H1 (cell line): Measurements from ENCODE around the gene CANT1. TPM values are rescaled to one million over a fixed set of nuclear protein-coding genes. Genes with fewer than 3 reads are reported as not detected.

Source experiments
- CTCF ChIA-PET: fragments of 300-600 bp; sonication (Branson Sonifier 250); formaldehyde crosslinking; loops from one replicate; lab custom pipeline; 2021; ENCODE audit not compliant: partially characterized antibody; lab: Charles Lee
- POLR2A ChIA-PET: fragments of 300-600 bp; sonication (Branson Sonifier 250); formaldehyde crosslinking; loops from one replicate; lab custom pipeline; 2021; ENCODE audit warnings: inconsistent platforms; ENCODE audit not compliant: partially characterized antibody; lab: Charles Lee
- DNase-seq, 2 experiments: peaks; one replicate each; pipeline versions ENCODE4 v3.0.0 to v3.0.0-alpha.2; 2010 to 2022; ENCODE audit warnings: low spot score in 2 of 2, low read depth in 1 of 2, mixed read lengths in 1 of 2
- FAIRE-seq: peaks from 2 replicates; lab custom pipeline; 2011; peaks lifted over from hg19 to GRCh38; lab: Jason Lieb, UNC
- H2AFZ ChIP-seq: 2 replicates; pipeline ENCODE4 v1.8.1; 2012; ENCODE audit warnings: low read length, inconsistent platforms
- H2AK5ac ChIP-seq: 2 replicates; pipeline ENCODE4 v1.6.1; 2013; ENCODE audit warnings: low read depth, low read length
- H2BK120ac ChIP-seq: replicated peaks from 2 replicates; pipeline ENCODE3; 2013; ENCODE audit warnings: low read depth, low read length, inconsistent platforms
- H2BK12ac ChIP-seq: 2 replicates; pipeline ENCODE4 v1.6.1; 2013; ENCODE audit warnings: low read depth, low read length
- H2BK15ac ChIP-seq: 2 replicates; pipeline ENCODE4 v1.6.1; 2013; ENCODE audit warnings: low read length
- H2BK20ac ChIP-seq: 2 replicates; pipeline ENCODE4 v1.6.1; 2013; ENCODE audit warnings: low read length
- H2BK5ac ChIP-seq: 2 replicates; pipeline ENCODE4 v1.6.1; 2013; ENCODE audit warnings: low read depth, low read length
- H3K14ac ChIP-seq: 2 replicates; pipeline ENCODE4 v1.6.1; 2013; ENCODE audit warnings: inconsistent platforms; ENCODE audit not compliant: insufficient read length
- H3K18ac ChIP-seq: 2 replicates; pipeline ENCODE4 v1.6.1; 2013; ENCODE audit warnings: low read length; ENCODE audit errors: extremely low read depth
- H3K23ac ChIP-seq: 2 replicates; pipeline ENCODE4 v1.6.1; 2013; ENCODE audit warnings: inconsistent platforms; ENCODE audit not compliant: insufficient read length
- H3K23me2 ChIP-seq: 2 replicates; pipeline ENCODE4 v1.6.1; 2013; ENCODE audit warnings: low read depth, low read length
- H3K27ac ChIP-seq: 2 replicates; pipeline ENCODE4 v1.6.1; 2011; ENCODE audit warnings: low read depth, low read length, inconsistent platforms
- H3K27me3 ChIP-seq, 4 experiments: replicated peaks in 1 of 4; 1 replicate in 1 of 4; 2 replicates in 3 of 4; pipeline versions ENCODE4 v1.6.1 to v1.8.1; 2011 to 2013; ENCODE audit warnings: low read length in 3 of 4, mild to moderate bottlenecking in 3 of 4, inconsistent platforms in 2 of 4, mixed read lengths in 2 of 4, moderate library complexity in 1 of 4; ENCODE audit not compliant: control insufficient read depth in 3 of 4, insufficient read depth in 3 of 4; ENCODE audit errors: extremely low read depth in 1 of 4
- H3K36me3 ChIP-seq, 4 experiments: 2 replicates each; pipeline versions ENCODE4 v1.6.1 to v1.8.1; 2011 to 2013; ENCODE audit warnings: mild to moderate bottlenecking in 4 of 4, low read length in 3 of 4, moderate library complexity in 2 of 4, control low read depth in 1 of 4, inconsistent platforms in 1 of 4; ENCODE audit not compliant: insufficient read depth in 4 of 4, control insufficient read depth in 2 of 4
- H3K4ac ChIP-seq: replicated peaks from 2 replicates; pipeline ENCODE3; 2013; ENCODE audit warnings: low read length, low read depth, mixed read lengths, inconsistent platforms; ENCODE audit not compliant: insufficient read length
- H3K4me1 ChIP-seq, 4 experiments: replicated peaks in 1 of 4; 1 replicate in 1 of 4; 2 replicates in 3 of 4; pipeline versions ENCODE4 v1.6.1 to v1.8.1; 2011 to 2013; ENCODE audit warnings: low read length in 3 of 4, inconsistent platforms in 2 of 4, mixed read lengths in 1 of 4; ENCODE audit not compliant: insufficient read depth in 4 of 4, control insufficient read depth in 3 of 4
- H3K4me2 ChIP-seq, 2 experiments: 2 replicates each; pipeline versions ENCODE4 v1.6.1 to v1.8.1; 2011 to 2013; ENCODE audit warnings: low read depth in 2 of 2, low read length in 2 of 2, control low read depth in 1 of 2, inconsistent platforms in 1 of 2, mild to moderate bottlenecking in 1 of 2; ENCODE audit not compliant: insufficient read depth in 1 of 2
- H3K4me3 ChIP-seq, 4 experiments: fragments of 200-600, 300-600 bp in 1 of 4; sonication (generic), shearing (Covaris generic), sonication (Bioruptor Twin) in 1 of 4; 2 replicates each; pipeline versions ENCODE4 v1.5.1 to v1.8.1; 2011 to 2016; ENCODE audit warnings: low read length in 4 of 4, low read depth in 3 of 4, control low read depth in 2 of 4, inconsistent platforms in 2 of 4, mild to moderate bottlenecking in 2 of 4, mixed read lengths in 1 of 4, moderate library complexity in 1 of 4; ENCODE audit not compliant: insufficient read depth in 2 of 4; ENCODE audit errors: extremely low read depth in 1 of 4
- H3K56ac ChIP-seq: replicated peaks from 2 replicates; pipeline ENCODE3; 2013; ENCODE audit warnings: low read depth, mild to moderate bottlenecking, mixed read lengths, low read length, inconsistent platforms; ENCODE audit not compliant: insufficient read length
- H3K79me1 ChIP-seq: 2 replicates; pipeline ENCODE4 v1.6.1; 2013; ENCODE audit warnings: low read depth, low read length, control low read depth
- H3K79me2 ChIP-seq, 2 experiments: 2 replicates each; pipeline versions ENCODE4 v1.6.1 to v1.8.1; 2012 to 2013; ENCODE audit warnings: low read length in 2 of 2, mild to moderate bottlenecking in 2 of 2, inconsistent platforms in 1 of 2; ENCODE audit not compliant: insufficient read depth in 2 of 2, control insufficient read depth in 1 of 2
- H3K9ac ChIP-seq, 4 experiments: replicated peaks in 1 of 4; 1 replicate in 1 of 4; 2 replicates in 3 of 4; pipeline versions ENCODE4 v1.6.1 to v1.8.1; 2011 to 2013; ENCODE audit warnings: low read depth in 3 of 4, low read length in 3 of 4, control low read depth in 2 of 4, mild to moderate bottlenecking in 2 of 4, moderate library complexity in 2 of 4, inconsistent platforms in 1 of 4; ENCODE audit errors: extremely low read depth in 1 of 4
- H3K9me3 ChIP-seq, 2 experiments: 2 replicates each; pipeline versions ENCODE4 v1.6.1 to v1.8.1; 2012 to 2013; ENCODE audit warnings: mild to moderate bottlenecking in 2 of 2, moderate library complexity in 2 of 2, control low read depth in 1 of 2, inconsistent platforms in 1 of 2, low read depth in 1 of 2, low read length in 1 of 2, mixed read lengths in 1 of 2; ENCODE audit not compliant: insufficient read depth in 2 of 2
- H4K20me1 ChIP-seq, 2 experiments: replicated peaks in 1 of 2; 2 replicates each; pipeline versions ENCODE3 to v1.8.1; 2011 to 2013; ENCODE audit warnings: inconsistent platforms in 2 of 2, low read length in 2 of 2, mild to moderate bottlenecking in 1 of 2; ENCODE audit not compliant: insufficient read depth in 2 of 2, control insufficient read depth in 1 of 2
- H4K5ac ChIP-seq: 2 replicates; pipeline ENCODE4 v1.6.1; 2013; ENCODE audit warnings: low read length, low read depth, mixed read lengths, inconsistent platforms; ENCODE audit not compliant: insufficient read length
- H4K8ac ChIP-seq: 2 replicates; pipeline ENCODE4 v1.8.0; 2013; ENCODE audit warnings: mild to moderate bottlenecking, moderate library complexity, low read length, inconsistent platforms; ENCODE audit not compliant: insufficient read depth; ENCODE audit errors: extremely low read depth
- H4K91ac ChIP-seq: replicated peaks from 2 replicates; pipeline ENCODE3; 2013; ENCODE audit warnings: low read length, mixed read lengths, inconsistent platforms; ENCODE audit not compliant: insufficient read length
- BACH1 ChIP-seq: IDR thresholded peaks from 2 replicates; pipeline ENCODE4 v1.6.1; 2012; ENCODE audit warnings: low read length, improper control_type of control experiment
- CTCF ChIP-seq, 3 experiments: IDR thresholded peaks; 1 replicate in 2 of 3; 2 replicates in 1 of 3; pipeline versions ENCODE4 v1.5.1 to v1.6.1; 2011; ENCODE audit warnings: low read length in 3 of 3, mild to moderate bottlenecking in 3 of 3, inconsistent platforms in 2 of 3, low read depth in 1 of 3, moderate library complexity in 1 of 3; ENCODE audit not compliant: insufficient read depth in 1 of 3; ENCODE audit errors: control extremely low read depth in 1 of 3
- E2F6 ChIP-seq: IDR thresholded peaks from 2 replicates; pipeline ENCODE4 v1.6.1; 2012; ENCODE audit warnings: inconsistent platforms
- MAX ChIP-seq: IDR thresholded peaks from 2 replicates; pipeline ENCODE4 v1.6.1; 2012; ENCODE audit warnings: inconsistent platforms
- PHF8 ChIP-seq: fragments of 200-600 bp; sonication (generic); conservative IDR thresholded peaks from 2 replicates; pipeline ENCODE4 v1.7.1; 2012; ENCODE audit warnings: low read depth, mild to moderate bottlenecking, inconsistent platforms, low read length, moderate library complexity
- RBBP5 ChIP-seq: IDR thresholded peaks from 2 replicates; pipeline ENCODE4 v1.7.1; 2012; ENCODE audit warnings: low read depth, mild to moderate bottlenecking, inconsistent platforms, low read length, moderate library complexity, borderline replicate concordance
- RXRA ChIP-seq: IDR thresholded peaks from 2 replicates; pipeline ENCODE4 v1.6.1; 2011; ENCODE audit warnings: low read depth, mild to moderate bottlenecking, low read length, moderate library complexity; ENCODE audit not compliant: insufficient read depth
- SRF ChIP-seq: IDR thresholded peaks from 2 replicates; pipeline ENCODE4 v1.6.1; 2011; ENCODE audit warnings: mild to moderate bottlenecking, low read depth, low read length, moderate library complexity
- SUZ12 ChIP-seq: fragments of 200-600 bp; sonication (generic); IDR thresholded peaks from 2 replicates; pipeline ENCODE4 v1.6.1; 2012; ENCODE audit warnings: mild to moderate bottlenecking, inconsistent platforms, low read length, moderate library complexity, mixed read lengths
- TEAD4 ChIP-seq: IDR thresholded peaks from 2 replicates; pipeline ENCODE4 v1.6.1; 2012; ENCODE audit warnings: low read depth, low read length, inconsistent platforms, mixed read lengths
- WGBS, 2 experiments: shearing (Covaris generic) in 1 of 2; methylation state at CpG; one replicate each; pipeline versions ENCODE4 v1.1.6 to v1.1.7; 2013 to 2015; ENCODE audit warnings: low lambda C conversion rate in 2 of 2, mixed read lengths in 2 of 2, inconsistent platforms in 1 of 2, low coverage in 1 of 2, missing lambda C conversion rate in 1 of 2; ENCODE audit not compliant: insufficient replicate concordance in 2 of 2, insufficient coverage in 1 of 2, insufficient read length in 1 of 2; ENCODE audit errors: extremely low coverage in 1 of 2, missing lambda C conversion rate in 1 of 2; 5-methylcytosine and 5-hydroxymethylcytosine counted together
- polyA plus RNA-seq, 7 experiments: library from polyadenylated mRNA; depleted of rRNA in 3 of 7; stranded (reverse) in 5 of 7; unstranded in 2 of 7; fragments of >200 nt in 5 of 7; fragments of 200-250 nt in 2 of 7; gene quantifications; 1 replicate in 5 of 7; 2 replicates in 1 of 7; 4 replicates in 1 of 7; pipeline versions ENCODE4 v1.2.1 to v1.2.3, GENCODE V29; 2011 to 2013; ENCODE audit warnings: missing spikeins in 2 of 7, mixed read lengths in 2 of 7
- total RNA-seq: library from RNA; stranded (reverse); fragmentation: NEBNext Ultra II Directional; extraction: Animal tissue kit (Norgen Biotek cat#: 25700); gene quantifications from 2 replicates; pipeline ENCODE4 v1.2.1, GENCODE V29; 2021

CANT1 gene
- total and polyA plus RNA-seq, 2 of the 8 experiments (the other 6 are each of a cell fraction or from before 2014, with no cell fraction given) = 23.0 to 32.6 TPM

DNA sequence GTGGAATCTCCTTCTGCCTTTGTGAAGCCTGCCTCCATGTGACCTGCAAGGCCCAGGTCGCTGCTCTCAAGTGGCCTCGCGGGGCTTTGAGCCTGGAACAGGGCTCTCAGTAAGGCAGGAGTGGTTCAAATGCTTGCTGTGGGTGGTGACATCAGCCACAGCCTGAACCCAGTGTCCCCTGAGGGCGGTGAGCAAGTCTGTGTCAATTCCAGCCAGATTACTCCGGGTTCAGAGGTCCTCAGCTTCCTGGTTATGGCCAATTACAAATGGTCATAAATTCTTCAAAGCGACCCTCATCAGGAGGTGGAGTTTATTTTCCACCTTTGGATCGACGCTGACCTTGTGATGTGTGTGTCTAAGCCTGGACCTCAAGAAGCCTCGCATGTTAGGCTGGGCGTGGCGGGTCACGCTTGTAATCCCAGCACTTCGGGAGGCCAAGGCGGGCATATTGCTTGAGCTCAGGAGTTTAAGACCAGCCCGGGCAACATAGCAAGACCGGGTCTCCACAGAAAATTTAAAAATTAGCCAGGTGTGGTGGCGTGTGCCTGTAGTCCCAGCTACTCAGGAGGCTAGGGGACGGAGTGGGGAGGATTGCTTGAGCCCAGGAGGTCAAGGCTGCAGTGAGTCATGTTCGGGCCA lies 47.1 kb downstream of the CANT1 start:
- CTCF ChIA-PET = interaction anchor here (1.0 to 3.1 kb wide), 2 partner anchors 9 to 29 kb away, joined by 4 to 20 read pairs; no protein-coding TSS in a partner anchor
- FAIRE-seq = no peak
- H4K5ac ChIP-seq = no peak overlapping the region
- TF ChIP-seq PHF8 (no peak), CTCF (IDR thresholded peaks at IDR 0.05; ENCODE audit: control extremely low read depth in 1 of 3, insufficient read depth in 1 of 3, low read depth in 1 of 3, low read length in 3 of 3) (no peak), RBBP5 (no peak), TEAD4 (no peak), SRF (no peak), E2F6 (no peak), BACH1 (no peak), MAX (no peak), SUZ12 (no peak), RXRA (no peak)

More for the DNA sequence above, 47.1 kb downstream of the CANT1 start:
- no peak overlapping the region for H2BK20ac ChIP-seq
- H2BK5ac ChIP-seq = no peak overlapping the region
- H2BK15ac ChIP-seq = no peak overlapping the region
- POLR2A ChIA-PET = no interaction called here
- H3K79me2 ChIP-seq = no peaks in the 10 kb centered on the region
- no peak overlapping the region for H2BK12ac ChIP-seq
- no peak overlapping the region for H4K8ac ChIP-seq
- no peak overlapping the region for H3K23ac ChIP-seq
- no peaks in the 10 kb centered on the region for H3K4me1 ChIP-seq
- no peak overlapping the region for H2AFZ ChIP-seq
- H3K27me3 ChIP-seq = no peaks in the 10 kb centered on the region
- no peak overlapping the region for H3K4me2 ChIP-seq
- H3K79me1 ChIP-seq = no peaks in the 10 kb centered on the region
- H2BK120ac ChIP-seq = no peak overlapping the region
- 82% methylated on average over 17 of the region's 19 CpGs; no CpG with 5 or more reads in 1 of the 2 experiments for WGBS, 2 experiments
- no peak overlapping the region for H3K14ac ChIP-seq
- H2AK5ac ChIP-seq = no peak overlapping the region
- no peak overlapping the region for H3K4me3 ChIP-seq
- no peak for DNase-seq
- H3K9ac ChIP-seq = no peak overlapping the region
- no peak overlapping the region for H3K56ac ChIP-seq
- H3K18ac ChIP-seq = no peak overlapping the region
- H3K4ac ChIP-seq = no peak overlapping the region
- H4K20me1 ChIP-seq = no peaks in the 10 kb centered on the region
- H3K27ac ChIP-seq = no peak overlapping the region
- no peaks in the 10 kb centered on the region for H3K9me3 ChIP-seq
- H3K23me2 ChIP-seq = no peaks in the 10 kb centered on the region
- no peaks in the 10 kb centered on the region for H3K36me3 ChIP-seq
- H4K91ac ChIP-seq = no peak overlapping the region
